Testis (tissue), 2 donors: Measurements from ENCODE around the gene ZNF213.

Experiments used
- CTCF ChIP-seq, 3 experiments: fragments of 450-650 bp in 2 of 3; fragments of 200-600 bp in 1 of 3; sonication (generic) in 1 of 3; IDR thresholded peaks; one replicate each; pipeline ENCODE4 v1.5.1; 2016 to 2019; ENCODE audit warnings: antibody characterized with exemption in 3 of 3, mild to moderate bottlenecking in 2 of 3, moderate library complexity in 1 of 3
- POLR2A ChIP-seq: fragments of 450-650 bp; IDR thresholded peaks from one replicate; pipeline ENCODE4 v1.6.1; 2017; ENCODE audit warnings: antibody characterized with exemption, mild to moderate bottlenecking, moderate library complexity

DNA sequence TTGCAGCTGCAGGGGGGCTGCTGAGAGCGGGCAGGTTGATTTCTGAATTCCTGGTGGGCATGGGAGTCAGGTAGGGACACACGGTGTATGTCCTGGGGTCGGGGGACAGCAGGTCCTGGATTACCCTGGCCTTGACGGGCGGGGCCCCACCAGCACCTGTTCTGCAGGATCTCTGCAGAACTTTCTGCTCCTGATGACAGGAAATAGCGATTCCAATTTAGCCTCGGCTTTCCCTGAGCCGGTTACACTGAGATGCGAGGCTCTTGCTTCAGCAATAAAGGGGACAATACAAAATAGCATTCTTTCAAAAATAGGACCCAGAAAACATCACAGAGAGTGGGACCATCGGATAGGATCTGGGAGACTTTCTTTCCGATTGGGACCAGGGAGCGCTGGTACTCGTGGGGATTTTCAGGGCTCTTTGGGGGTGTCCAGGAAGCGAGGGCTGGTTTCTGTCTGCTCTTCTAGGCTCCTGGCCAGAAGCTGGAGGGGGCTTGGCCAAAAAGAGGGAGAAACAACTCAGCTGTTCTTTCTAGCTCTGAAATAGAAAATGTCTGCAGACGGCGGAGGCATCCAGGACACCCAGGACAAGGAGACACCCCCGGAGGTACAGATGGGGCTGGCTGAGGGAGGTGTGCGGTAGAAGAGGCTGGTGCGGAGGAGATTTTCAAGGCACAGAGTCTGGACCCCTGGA lies 21.8 kb upstream of the ZNF213 start:
- no peak for TF ChIP-seq POLR2A
- no peak for TF ChIP-seq CTCF (IDR thresholded peaks at IDR 0.05)
